WERI-Rb-1 (cell line): Measurements from ENCODE around the gene TEKT1.

Experiments
- DNase-seq: peaks from one replicate; pipeline ENCODE4 v3.0.0-alpha.2; 2020
- H3K27ac ChIP-seq: fragments of 250-450 bp; sonication (Bioruptor Pico); 2 replicates; pipeline ENCODE4 v1.5.1; 2020; ENCODE audit warnings: mild to moderate bottlenecking, moderate library complexity
- H3K27me3 ChIP-seq: fragments of 250-450 bp; sonication (Bioruptor Pico); 2 replicates; pipeline ENCODE4 v1.5.1; 2021; ENCODE audit warnings: mild to moderate bottlenecking, low read depth, moderate library complexity; ENCODE audit not compliant: insufficient read depth, severe bottlenecking
- H3K36me3 ChIP-seq: fragments of 250-450 bp; sonication (Bioruptor Pico); 2 replicates; pipeline ENCODE4 v1.5.1; 2020; ENCODE audit warnings: mild to moderate bottlenecking, moderate library complexity
- H3K4me3 ChIP-seq: 2 replicates; pipeline ENCODE4 v1.5.1; 2011; ENCODE audit warnings: low read depth, mild to moderate bottlenecking, control low read depth, low read length
- H3K9me3 ChIP-seq: fragments of 250-450 bp; sonication (Bioruptor Pico); 2 replicates; pipeline ENCODE4 v1.5.1; 2021; ENCODE audit warnings: mild to moderate bottlenecking, moderate library complexity; ENCODE audit not compliant: severe bottlenecking
- CTCF ChIP-seq: IDR thresholded peaks from 2 replicates; pipeline ENCODE4 v1.5.1; 2011; ENCODE audit warnings: low read depth, mild to moderate bottlenecking, control low read depth, inconsistent platforms, low read length

TEKT1 gene

GRCh38 chr17:6867849-6868248 lies 36.3 kb upstream of the TEKT1 start:
- no peak for DNase-seq
- Histone ChIP-seq H3K9me3 (peaks cover 2% of the 10 kb centered on the region), H3K4me3 (no peak overlapping the region), H3K36me3 (no peaks in the 10 kb centered on the region), H3K27ac (no peak overlapping the region), H3K27me3 (peaks cover 90% of the 10 kb centered on the region)
- no peak for TF ChIP-seq CTCF

- H3K27me3 ChIP-seq: peaks cover 84% of the 10 kb centered on the region
- TF ChIP-seq CTCF: no peak
- H3K9me3 ChIP-seq: peaks cover 9% of the 10 kb centered on the region
- DNase-seq: no peak
- H3K36me3 ChIP-seq: no peaks in the 10 kb centered on the region
- H3K4me3 ChIP-seq: no peak overlapping the region
- H3K27ac ChIP-seq: no peak overlapping the region
Observed at GRCh38 chr17:6862825-6863224, 31.3 kb upstream of the TEKT1 start.

GRCh38 chr17:6862122-6862521 lies 30.6 kb upstream of the TEKT1 start:
- no peak for DNase-seq
- no peak overlapping the region for H3K4me3 ChIP-seq
- TF ChIP-seq CTCF: no peak
- no peaks in the 10 kb centered on the region for H3K36me3 ChIP-seq
- H3K27me3 ChIP-seq: peaks cover 82% of the 10 kb centered on the region
- H3K9me3 ChIP-seq: peaks cover 7% of the 10 kb centered on the region
- no peak overlapping the region for H3K27ac ChIP-seq

GRCh38 chr17:6857904-6858303 lies 26.4 kb upstream of the TEKT1 start:
- Histone ChIP-seq H3K27me3 (peaks cover 83% of the 10 kb centered on the region), H3K36me3 (no peaks in the 10 kb centered on the region), H3K27ac (no peak overlapping the region), H3K4me3 (no peak overlapping the region), H3K9me3 (peaks cover 7% of the 10 kb centered on the region)
- DNase-seq: no peak
- no peak for TF ChIP-seq CTCF

- no peak overlapping the region for H3K4me3 ChIP-seq
- H3K27me3 ChIP-seq: peaks cover 80% of the 10 kb centered on the region
- no peak for DNase-seq
- H3K36me3 ChIP-seq: no peaks in the 10 kb centered on the region
- H3K27ac ChIP-seq: no peak overlapping the region
- no peak for TF ChIP-seq CTCF
- peaks cover 7% of the 10 kb centered on the region for H3K9me3 ChIP-seq
Observed at GRCh38 chr17:6857336-6857735, 25.8 kb upstream of the TEKT1 start.

- no peaks in the 10 kb centered on the region for H3K36me3 ChIP-seq
- no peak for TF ChIP-seq CTCF
- no peak overlapping the region for H3K4me3 ChIP-seq
- H3K9me3 ChIP-seq: peaks cover 2% of the 10 kb centered on the region
- H3K27me3 ChIP-seq: peaks cover 80% of the 10 kb centered on the region
- no peak for DNase-seq
- H3K27ac ChIP-seq: no peak overlapping the region
Observed at GRCh38 chr17:6856051-6856450, 24.5 kb upstream of the TEKT1 start.
